HepG2 (cell line): Measurements from ENCODE around the gene NFKB2. TPM values are rescaled to one million over a fixed set of nuclear protein-coding genes. Genes with fewer than 3 reads are reported as not detected.

Source experiments
- BCL3 ChIP-seq: sonication (generic); formaldehyde crosslinking; IDR thresholded peaks from 2 replicates; pipeline ENCODE4 v1.5.1; 2020; ENCODE audit warnings: mild to moderate bottlenecking, missing genetic modification reagents, moderate library complexity
- BHLHE40 ChIP-seq: IDR thresholded peaks from 2 replicates; pipeline ENCODE4 v1.6.1; 2011; ENCODE audit warnings: low read length, improper control_type of control experiment
- FIP1L1 ChIP-seq: fragments of 200-400 bp; formaldehyde crosslinking; IDR thresholded peaks from 2 replicates; pipeline ENCODE4 v1.6.1; 2018; ENCODE audit warnings: low read depth, mild to moderate bottlenecking, low read length, moderate library complexity, borderline replicate concordance; ENCODE audit not compliant: insufficient read depth
- FLYWCH1 ChIP-seq: sonication (generic); formaldehyde crosslinking; IDR thresholded peaks from 2 replicates; pipeline ENCODE4 v1.8.1; 2023; ENCODE audit warnings: mild to moderate bottlenecking, missing genetic modification reagents
- GMEB1 ChIP-seq: sonication (generic); formaldehyde crosslinking; IDR thresholded peaks from 2 replicates; pipeline ENCODE4 v1.5.1; 2020; ENCODE audit warnings: missing genetic modification reagents, mild to moderate bottlenecking, borderline replicate concordance
- IKZF1 ChIP-seq: fragments of 450-650 bp; IDR thresholded peaks from 2 replicates; pipeline ENCODE4 v1.7.1; 2016
- JUN ChIP-seq: sonication (generic); formaldehyde crosslinking; IDR thresholded peaks from 2 replicates; pipeline ENCODE4 v1.4.0; 2020; ENCODE audit warnings: mild to moderate bottlenecking, missing genetic modification reagents
- ZNF121 ChIP-seq: sonication (generic); formaldehyde crosslinking; IDR thresholded peaks from 2 replicates; pipeline ENCODE4 v1.5.0; 2020; ENCODE audit warnings: mild to moderate bottlenecking, missing genetic modification reagents
- ZNF143 ChIP-seq: sonication (generic); formaldehyde crosslinking; IDR thresholded peaks from 2 replicates; pipeline ENCODE4 v1.4.0; 2020; ENCODE audit warnings: missing genetic modification reagents
- ZNF383 ChIP-seq: sonication (generic); formaldehyde crosslinking; IDR thresholded peaks from 2 replicates; pipeline ENCODE4 v1.4.0; 2020; ENCODE audit warnings: missing genetic modification reagents, mild to moderate bottlenecking, borderline replicate concordance
- ZNF530 ChIP-seq: sonication (generic); formaldehyde crosslinking; IDR thresholded peaks from 2 replicates; pipeline ENCODE4 v1.5.0; 2020; ENCODE audit warnings: low read depth, mild to moderate bottlenecking, missing genetic modification reagents
- ZNF615 ChIP-seq: sonication (generic); formaldehyde crosslinking; IDR thresholded peaks from 2 replicates; pipeline ENCODE4 v1.5.0; 2020; ENCODE audit warnings: mild to moderate bottlenecking, missing genetic modification reagents, borderline replicate concordance
- ZNF672 ChIP-seq: sonication (generic); formaldehyde crosslinking; IDR thresholded peaks from 2 replicates; pipeline ENCODE4 v1.8.1; 2022; ENCODE audit warnings: missing genetic modification reagents
- ZNF703 ChIP-seq: sonication (generic); formaldehyde crosslinking; IDR thresholded peaks from 2 replicates; pipeline ENCODE4 v1.5.1; 2020; ENCODE audit warnings: missing genetic modification reagents, mild to moderate bottlenecking, moderate library complexity, borderline replicate concordance
- ZNF891 ChIP-seq: sonication (generic); formaldehyde crosslinking; IDR thresholded peaks from 2 replicates; pipeline ENCODE4 v1.5.0; 2020; ENCODE audit warnings: mild to moderate bottlenecking, missing genetic modification reagents
- ZSCAN20 ChIP-seq: sonication (generic); formaldehyde crosslinking; IDR thresholded peaks from 2 replicates; pipeline ENCODE4 v1.4.0; 2020; ENCODE audit warnings: missing genetic modification reagents, mild to moderate bottlenecking, borderline replicate concordance
- ZZZ3 ChIP-seq: sonication (generic); formaldehyde crosslinking; IDR thresholded peaks from 2 replicates; pipeline ENCODE4 v1.4.0; 2020; ENCODE audit warnings: missing genetic modification reagents, mild to moderate bottlenecking, borderline replicate concordance
- polyA plus RNA-seq, 8 experiments: library from polyadenylated mRNA; depleted of rRNA in 3 of 8; stranded (reverse) in 7 of 8; unstranded in 1 of 8; fragments of >200 nt; fragmentation: Illumina TruSeq in 4 of 8; extraction: Trizol in 4 of 8; gene quantifications; 2 replicates each; pipeline versions ENCODE4 v1.2.1 to v1.2.3, GENCODE V29; 2011 to 2016; ENCODE audit warnings: low read depth in 4 of 8, missing spikeins in 1 of 8, mixed read lengths in 1 of 8; ENCODE audit not compliant: insufficient read depth in 1 of 8
- total RNA-seq, 5 experiments: library from RNA; depleted of rRNA; stranded (reverse); fragments of >200 nt; fragmentation: Illumina TruSeq; extraction: Trizol; gene quantifications; 2 replicates each; pipeline ENCODE4 v1.2.3, GENCODE V29; 2016; ENCODE audit warnings: low read depth in 1 of 5
- TF ChIP-seq, protein P1 (sequence below), 2 experiments: sonication (generic) in 1 of 2; formaldehyde crosslinking in 1 of 2; IDR thresholded peaks; 2 replicates each; pipeline versions ENCODE4 v1.4.0 to v1.6.1; 2018 to 2020; ENCODE audit warnings: missing genetic modification reagents in 2 of 2, borderline replicate concordance in 1 of 2, low read depth in 1 of 2, mild to moderate bottlenecking in 1 of 2, missing biosample characterization in 1 of 2
- TF ChIP-seq, protein P2 (sequence below): sonication (generic); formaldehyde crosslinking; IDR thresholded peaks from 2 replicates; pipeline ENCODE4 v1.4.0; 2020; ENCODE audit warnings: missing genetic modification reagents
- TF ChIP-seq, protein P3 (sequence below): IDR thresholded peaks from 2 replicates; pipeline ENCODE4 v1.6.1; 2016; ENCODE audit warnings: missing biosample characterization, missing genetic modification reagents, low read depth

Gene NFKB2
- total and polyA plus RNA-seq, 2 of the 13 experiments (the other 11 are each of a cell fraction or from before 2014, with no cell fraction given) = 7.7 to 12.5 TPM

GRCh38 chr10:102450374-102451104, 55.0 kb downstream of the NFKB2 start (continued):
- TF ChIP-seq, protein P1, sequence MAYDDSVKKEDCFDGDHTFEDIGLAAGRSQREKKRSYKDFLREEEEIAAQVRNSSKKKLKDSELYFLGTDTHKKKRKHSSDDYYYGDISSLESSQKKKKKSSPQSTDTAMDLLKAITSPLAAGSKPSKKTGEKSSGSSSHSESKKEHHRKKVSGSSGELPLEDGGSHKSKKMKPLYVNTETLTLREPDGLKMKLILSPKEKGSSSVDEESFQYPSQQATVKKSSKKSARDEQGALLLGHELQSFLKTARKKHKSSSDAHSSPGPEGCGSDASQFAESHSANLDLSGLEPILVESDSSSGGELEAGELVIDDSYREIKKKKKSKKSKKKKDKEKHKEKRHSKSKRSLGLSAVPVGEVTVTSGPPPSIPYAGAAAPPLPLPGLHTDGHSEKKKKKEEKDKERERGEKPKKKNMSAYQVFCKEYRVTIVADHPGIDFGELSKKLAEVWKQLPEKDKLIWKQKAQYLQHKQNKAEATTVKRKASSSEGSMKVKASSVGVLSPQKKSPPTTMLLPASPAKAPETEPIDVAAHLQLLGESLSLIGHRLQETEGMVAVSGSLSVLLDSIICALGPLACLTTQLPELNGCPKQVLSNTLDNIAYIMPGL (CRISPR knock-in tag; IDR thresholded peaks at IDR 0.05; ENCODE audit: borderline replicate concordance in 1 of 2, low read depth in 1 of 2) = peak in 1 of 2 experiments; percentile 82; a peak in 2 of 4 replicates
- TF ChIP-seq ZNF615 (CRISPR knock-in tag) (no peak), ZNF530 (0 out of 2 replicates have a peak, but pooled peaks have one; percentile 67), ZZZ3 (CRISPR knock-in tag) (0 out of 2 replicates have a peak, but pooled peaks have one; percentile 26), ZSCAN20 (CRISPR knock-in tag) (no peak), BCL3 (CRISPR knock-in tag) (peak; percentile 65; the same call in 1 of the 2 replicates), ZNF703 (CRISPR knock-in tag) (no peak), BHLHE40 (peak; percentile 58; the same call in 1 of the 2 replicates), FIP1L1 (no peak), ZNF143 (CRISPR knock-in tag) (no peak), ZNF121 (CRISPR knock-in tag) (no peak; the same call in 1 of the 2 replicates), ZNF891 (CRISPR knock-in tag) (no peak), ZNF672 (CRISPR knock-in tag) (peak; percentile 92), JUN (CRISPR knock-in tag) (0 out of 2 replicates have a peak, but pooled peaks have one; percentile 69), FLYWCH1 (CRISPR knock-in tag) (0 out of 2 replicates have a peak, but pooled peaks have one; percentile 64), ZNF383 (CRISPR knock-in tag) (no peak), GMEB1 (CRISPR knock-in tag) (peak; percentile 91), IKZF1 (no peak)
- TF ChIP-seq, protein P2, sequence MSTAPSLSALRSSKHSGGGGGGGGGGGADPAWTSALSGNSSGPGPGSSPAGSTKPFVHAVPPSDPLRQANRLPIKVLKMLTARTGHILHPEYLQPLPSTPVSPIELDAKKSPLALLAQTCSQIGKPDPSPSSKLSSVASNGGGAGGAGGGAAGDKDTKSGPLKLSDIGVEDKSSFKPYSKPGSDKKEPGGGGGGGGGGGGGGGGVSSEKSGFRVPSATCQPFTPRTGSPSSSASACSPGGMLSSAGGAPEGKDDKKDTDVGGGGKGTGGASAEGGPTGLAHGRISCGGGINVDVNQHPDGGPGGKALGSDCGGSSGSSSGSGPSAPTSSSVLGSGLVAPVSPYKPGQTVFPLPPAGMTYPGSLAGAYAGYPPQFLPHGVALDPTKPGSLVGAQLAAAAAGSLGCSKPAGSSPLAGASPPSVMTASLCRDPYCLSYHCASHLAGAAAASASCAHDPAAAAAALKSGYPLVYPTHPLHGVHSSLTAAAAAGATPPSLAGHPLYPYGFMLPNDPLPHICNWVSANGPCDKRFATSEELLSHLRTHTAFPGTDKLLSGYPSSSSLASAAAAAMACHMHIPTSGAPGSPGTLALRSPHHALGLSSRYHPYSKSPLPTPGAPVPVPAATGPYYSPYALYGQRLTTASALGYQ (CRISPR knock-in tag) = 0 out of 2 replicates have a peak, but pooled peaks have one; percentile 12
- TF ChIP-seq, protein P3, sequence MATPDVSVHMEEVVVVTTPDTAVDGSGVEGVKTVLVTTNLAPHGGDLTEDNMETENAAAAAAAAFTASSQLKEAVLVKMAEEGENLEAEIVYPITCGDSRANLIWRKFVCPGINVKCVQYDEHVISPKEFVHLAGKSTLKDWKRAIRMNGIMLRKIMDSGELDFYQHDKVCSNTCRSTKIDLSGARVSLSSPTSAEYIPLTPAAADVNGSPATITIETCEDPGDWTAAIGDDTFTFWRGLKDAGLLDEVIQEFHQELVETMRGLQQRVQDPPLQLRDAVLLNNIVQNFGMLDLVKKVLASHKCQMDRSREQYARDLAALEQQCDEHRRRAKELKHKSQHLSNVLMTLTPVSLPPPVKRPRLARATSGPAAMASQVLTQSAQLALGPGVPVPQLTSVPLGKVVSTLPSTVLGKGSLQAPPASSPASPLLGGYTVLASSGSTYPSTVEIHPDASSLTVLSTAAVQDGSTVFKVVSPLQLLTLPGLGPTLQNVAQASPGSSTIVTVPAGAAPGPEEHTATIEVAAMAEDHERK (CRISPR knock-in tag) = peak; percentile 89
